ENCODE measurements around the gene TRIM36. TPM values are rescaled to one million over a fixed set of nuclear protein-coding genes. Genes with fewer than 3 reads are reported as not detected.

TRIM36 gene
- total and polyA plus RNA-seq, 10 of the 15 experiments (the other 5 are each of a cell fraction or from before 2014, with no cell fraction given) = 0.01 to 0.09 (median 0.07) TPM; not detected in 6

- no peak for TF ChIP-seq BCL3 (IDR thresholded peaks at IDR 0.05; ENCODE audit: borderline replicate concordance, insufficient read depth, low read depth, low read length, poor library complexity, severe bottlenecking)
- no peak for TF ChIP-seq ETV6 (conservative IDR thresholded peaks at IDR 0.05 in 1 of 2, IDR thresholded peaks at IDR 0.05 in 1 of 2; ENCODE audit: borderline replicate concordance in 1 of 2, low read depth in 1 of 2)
- no peak for TF ChIP-seq EED (IDR thresholded peaks at IDR 0.05; ENCODE audit: low read depth)
These were observed 81.8 kb downstream of the TRIM36 start (continued) for GRCh38 chr5:115087951-115088350.

- ATAC-seq (no peak), FAIRE-seq (no peak), DNase-seq (ENCODE audit: low read depth, low spot score) (no peak)
- H4K20me1 ChIP-seq (ENCODE audit: control insufficient read depth, insufficient read depth) = no peaks in the 10 kb centered on the region
- TF ChIP-seq SIX5 (IDR thresholded peaks at IDR 0.05; ENCODE audit: low read depth, low read length, severe bottlenecking) (no peak), TAF1 (IDR thresholded peaks at IDR 0.05; ENCODE audit: borderline replicate concordance, low read depth, low read length) (no peak), CUX1 (IDR thresholded peaks at IDR 0.05; ENCODE audit: insufficient replicate concordance, low read depth, low read length) (no peak), CHD1 (IDR thresholded peaks at IDR 0.05; ENCODE audit: low read depth, low read length) (no peak), MTA3 (IDR thresholded peaks at IDR 0.05; ENCODE audit: borderline replicate concordance, low read length) (no peak)
- no peak overlapping the region for H3K27ac ChIP-seq (ENCODE audit: control insufficient read depth, insufficient read depth)
- H3K36me3 ChIP-seq (ENCODE audit: control insufficient read depth in 2 of 2, insufficient read depth in 2 of 2, low read length in 1 of 2) = no peaks in the 10 kb centered on the region
- ChIA-PET SMC1A (ENCODE audit: uncharacterized antibody, unreplicated experiment) (no interaction called here), CTCF (no interaction called here), RAD21 (ENCODE audit: unreplicated experiment) (no interaction called here), POLR2A (no interaction called here)
- no peak overlapping the region for H2AFZ ChIP-seq (ENCODE audit: control insufficient read depth, low read depth, low read length)
- intact Hi-C loops (cut with micrococcal nuclease; ENCODE audit: unreplicated experiment) (no loop called here), in situ Hi-C loops (cut with MboI) (no loop called here)
- 69% methylated on average over 1 of the region's 1 CpG for WGBS (ENCODE audit: insufficient coverage, insufficient replicate concordance, low lambda C conversion rate, missing lambda C conversion rate)
- H3K4me3 ChIP-seq = no peak overlapping the region
- BruUV-seq (replicated peaks) = no TSS peak
- H3K4me2 ChIP-seq (ENCODE audit: control insufficient read depth, insufficient read depth) = no peak overlapping the region
- no peaks in the 10 kb centered on the region for H3K79me2 ChIP-seq (ENCODE audit: control insufficient read depth, insufficient read depth, low read length)
- H3K4me1 ChIP-seq (ENCODE audit: control insufficient read depth, insufficient read depth, low read length) = no peaks in the 10 kb centered on the region
- H3K9me3 ChIP-seq (replicated peaks; ENCODE audit: control insufficient read depth, insufficient read depth, low read length) = no peaks in the 10 kb centered on the region
- no peaks in the 10 kb centered on the region; a peak in 1 of 4 replicates for H3K27me3 ChIP-seq (replicated peaks in 1 of 2; ENCODE audit: control insufficient read depth in 2 of 2, insufficient read depth in 2 of 2, low read length in 1 of 2)
- H3K9ac ChIP-seq (ENCODE audit: control insufficient read depth, insufficient read depth, low read length) = no peak overlapping the region
These were observed 83.2 kb downstream of the TRIM36 start for GRCh38 chr5:115086473-115086872.

All from GM12878 (cell line).